AG08396 (cell line): Measurements from ENCODE around the gene TGFBR1.

Experiments
- DNase-seq: peaks from one replicate; pipeline ENCODE4 v3.0.0; 2012; ENCODE audit warnings: low spot score, mixed read lengths

The TGFBR1 gene

GRCh38 chr9:99104459-99105151 lies at the start of gene TGFBR1:
TSS of gene TGFBR1 (plus strand) at chr9:99105113. CDS start at chr9:99105206, 93 bp downstream.
- DNase-seq, result peak; percentile 99

GRCh38 chr9:99055384-99055783 lies 49.5 kb upstream of the TGFBR1 start:
- no peak for DNase-seq

GRCh38 chr9:99056186-99056585 lies 48.7 kb upstream of the TGFBR1 start:
- DNase-seq, result no peak

GRCh38 chr9:99056886-99057664 lies 47.8 kb upstream of the TGFBR1 start:
- DNase-seq, result no peak

- peak; percentile 36 for DNase-seq
These were observed 47.0 kb upstream of the TGFBR1 start for GRCh38 chr9:99057665-99058625.

- DNase-seq, result no peak
These were observed 45.7 kb upstream of the TGFBR1 start for GRCh38 chr9:99058964-99059921.

GRCh38 chr9:99060621-99061020 lies 44.3 kb upstream of the TGFBR1 start:
- DNase-seq, result no peak

- DNase-seq, result no peak
These were observed 42.4 kb upstream of the TGFBR1 start for GRCh38 chr9:99062549-99062948.

- DNase-seq, result no peak
These were observed 41.4 kb upstream of the TGFBR1 start for GRCh38 chr9:99063522-99063921.

GRCh38 chr9:99066571-99066970 lies 38.3 kb upstream of the TGFBR1 start:
- DNase-seq, result no peak

- no peak for DNase-seq
These were observed 35.8 kb upstream of the TGFBR1 start for GRCh38 chr9:99069075-99069474.

- no peak for DNase-seq
These were observed 35.4 kb upstream of the TGFBR1 start for GRCh38 chr9:99069546-99069945.

- DNase-seq, result no peak
These were observed 34.2 kb upstream of the TGFBR1 start for GRCh38 chr9:99070681-99071080.

GRCh38 chr9:99071313-99072039 lies 33.4 kb upstream of the TGFBR1 start:
- no peak for DNase-seq

GRCh38 chr9:99072040-99072394 lies 32.9 kb upstream of the TGFBR1 start:
- no peak for DNase-seq

GRCh38 chr9:99073347-99073746 lies 31.6 kb upstream of the TGFBR1 start:
- no peak for DNase-seq

GRCh38 chr9:99073985-99074901 lies 30.7 kb upstream of the TGFBR1 start:
- no peak for DNase-seq

- no peak for DNase-seq
These were observed 30.0 kb upstream of the TGFBR1 start for GRCh38 chr9:99074902-99075245.

GRCh38 chr9:99075246-99075912 lies 29.5 kb upstream of the TGFBR1 start:
- peak; percentile 33 for DNase-seq
